PC-3 (cell line): Measurements from ENCODE around the gene RASL10A.

Experiments used
- CTCF ChIP-seq: fragments of 300-600 bp; sonication (generic); conservative IDR thresholded peaks from 2 replicates; pipeline ENCODE4 v1.5.1; 2017; ENCODE audit warnings: antibody characterized with exemption, low read depth, mild to moderate bottlenecking, low read length
- EZH2 ChIP-seq: fragments of 300-600 bp; sonication (generic); IDR thresholded peaks from one replicate; pipeline ENCODE4 v1.6.1; 2017; ENCODE audit warnings: antibody characterized with exemption, mild to moderate bottlenecking, low read length; ENCODE audit not compliant: unreplicated experiment

GRCh38 chr22:29353860-29354259, 38.4 kb upstream of the RASL10A start:
- TF ChIP-seq CTCF (no peak), EZH2 (no peak)
